Fibroblast of lung (primary cell): ENCODE measurements around the gene AMFR.

Experiments
- CTCF ChIP-seq, 2 donors: IDR thresholded peaks in 1 of 2; conservative IDR thresholded peaks in 1 of 2; 1 replicate in 1 of 2; 2 replicates in 1 of 2; pipeline ENCODE4 v1.5.1; 2011 to 2012; ENCODE audit warnings: low read length in 2 of 2, control low read depth in 1 of 2, inconsistent platforms in 1 of 2, low read depth in 1 of 2, mild to moderate bottlenecking in 1 of 2
- EZH2 ChIP-seq: IDR thresholded peaks from 2 replicates; pipeline ENCODE4 v1.5.1; 2012; ENCODE audit warnings: low read length, control low read depth, mild to moderate bottlenecking; ENCODE audit errors: missing control alignments

- no peak for TF ChIP-seq CTCF (conservative IDR thresholded peaks at IDR 0.05 in 1 of 2, IDR thresholded peaks at IDR 0.05 in 1 of 2; ENCODE audit: low read depth in 1 of 2, low read length in 2 of 2)
- TF ChIP-seq EZH2 = no peak
Measured at GRCh38 chr16:56367764-56368163, 57.6 kb downstream of the AMFR start.
